Measurements from ENCODE around the gene SPRR4.

The SPRR4 gene

DNA sequence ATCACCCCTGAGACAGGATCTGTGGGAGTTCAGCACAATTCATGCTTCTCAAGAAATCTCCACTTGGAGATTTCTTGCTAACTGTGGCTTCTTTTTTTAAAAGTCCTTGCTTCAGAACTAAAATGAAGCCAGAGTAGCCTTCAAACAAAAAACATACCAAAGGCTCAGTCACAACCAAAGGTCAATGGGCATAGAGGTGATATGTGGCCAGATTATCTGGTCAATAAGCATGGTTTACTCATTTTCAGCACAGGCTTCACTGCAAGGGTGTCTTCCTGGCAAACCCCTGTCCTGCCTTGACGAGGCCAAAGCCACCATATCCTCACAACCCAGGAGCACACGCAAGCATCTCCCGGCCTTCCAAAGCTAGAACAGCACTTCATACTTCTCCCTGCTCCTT lies 11.2 kb upstream of the SPRR4 start:
- no peaks in the 10 kb centered on the region for H3K4me1 Mint-ChIP-seq (ENCODE audit: low read depth)

DNA sequence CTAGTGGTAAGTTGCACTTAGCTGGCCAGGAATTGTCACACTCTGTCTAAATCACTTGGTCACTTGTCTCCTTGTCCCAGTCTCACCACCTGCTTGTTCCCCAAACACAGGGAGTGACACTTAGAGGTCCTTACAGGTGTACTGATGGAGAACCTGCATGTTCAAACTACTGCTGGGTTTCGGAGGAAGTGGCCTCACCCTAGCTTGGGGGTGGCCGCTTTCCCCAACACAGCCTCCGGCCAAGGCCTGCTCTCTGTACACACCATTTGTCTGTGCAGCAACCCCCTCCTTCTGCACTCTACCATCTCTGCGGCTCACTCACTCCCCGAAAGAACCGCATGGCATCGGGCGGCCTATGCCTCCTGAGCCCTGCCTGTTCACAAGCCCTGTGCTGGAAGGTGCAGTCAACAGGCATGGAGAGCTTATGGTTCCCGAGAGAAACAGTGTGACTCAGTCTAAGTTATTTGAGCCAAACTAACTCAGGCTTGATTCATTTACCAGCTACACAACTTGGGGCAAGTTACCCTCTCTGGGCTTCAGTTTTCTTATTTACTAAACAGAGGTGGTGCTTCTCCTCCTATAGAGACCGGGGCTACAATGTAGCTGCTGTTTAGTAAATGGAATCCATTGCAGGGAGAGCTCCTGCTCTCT lies 10.5 kb upstream of the SPRR4 start:
- Mint-ChIP-seq H3K27ac (no peak overlapping the region), H3K9me3 (no peaks in the 10 kb centered on the region), H3K4me3 (no peak overlapping the region), H3K4me1 (ENCODE audit: low read depth) (no peaks in the 10 kb centered on the region), H3K27me3 (peaks cover 10% of the 10 kb centered on the region), H3K36me3 (ENCODE audit: low read depth) (no peaks in the 10 kb centered on the region)
- no peak for DNase-seq

More for the DNA sequence above, 11.2 kb upstream of the SPRR4 start:
- Mint-ChIP-seq H3K27ac (no peak overlapping the region), H3K4me3 (no peak overlapping the region), H3K36me3 (ENCODE audit: low read depth) (no peaks in the 10 kb centered on the region), H3K27me3 (peaks cover 7% of the 10 kb centered on the region), H3K9me3 (no peaks in the 10 kb centered on the region)
- no peak for DNase-seq

DNA sequence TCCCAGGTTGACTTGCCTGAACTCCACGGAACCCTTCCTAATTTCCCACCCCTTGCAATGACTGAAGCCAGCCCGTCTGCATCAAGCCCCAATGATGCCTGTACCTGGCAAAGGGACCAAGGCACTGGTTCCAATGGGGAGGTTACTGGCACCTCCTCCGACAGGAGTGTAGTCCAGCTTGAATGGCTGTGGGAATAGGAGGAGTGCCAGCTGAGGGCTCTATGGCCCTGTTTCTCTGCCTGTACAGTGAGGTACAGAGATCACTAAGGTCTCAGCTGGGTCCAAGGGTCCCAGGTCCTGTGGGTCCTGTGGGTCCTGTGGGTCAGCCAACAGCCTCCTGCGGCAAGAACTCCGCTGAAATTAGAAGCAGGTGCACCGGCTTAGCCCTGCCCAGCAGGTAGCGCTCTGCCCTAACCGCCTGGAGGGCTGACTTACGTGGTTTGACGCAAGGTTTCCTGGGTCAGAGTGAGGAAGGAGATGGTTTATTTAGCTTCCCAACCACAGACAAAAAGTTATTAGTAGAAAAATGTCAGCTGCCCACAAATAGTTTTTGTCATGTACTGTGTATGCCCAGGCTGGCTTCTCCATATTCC lies 9.9 kb upstream of the SPRR4 start:
- H3K27me3 Mint-ChIP-seq: peaks cover 16% of the 10 kb centered on the region
- no peak for DNase-seq
- H3K4me3 Mint-ChIP-seq: no peak overlapping the region
- H3K9me3 Mint-ChIP-seq: no peaks in the 10 kb centered on the region
- no peak overlapping the region for H3K27ac Mint-ChIP-seq
- H3K4me1 Mint-ChIP-seq (ENCODE audit: low read depth): no peaks in the 10 kb centered on the region
- no peaks in the 10 kb centered on the region for H3K36me3 Mint-ChIP-seq (ENCODE audit: low read depth)

DNA sequence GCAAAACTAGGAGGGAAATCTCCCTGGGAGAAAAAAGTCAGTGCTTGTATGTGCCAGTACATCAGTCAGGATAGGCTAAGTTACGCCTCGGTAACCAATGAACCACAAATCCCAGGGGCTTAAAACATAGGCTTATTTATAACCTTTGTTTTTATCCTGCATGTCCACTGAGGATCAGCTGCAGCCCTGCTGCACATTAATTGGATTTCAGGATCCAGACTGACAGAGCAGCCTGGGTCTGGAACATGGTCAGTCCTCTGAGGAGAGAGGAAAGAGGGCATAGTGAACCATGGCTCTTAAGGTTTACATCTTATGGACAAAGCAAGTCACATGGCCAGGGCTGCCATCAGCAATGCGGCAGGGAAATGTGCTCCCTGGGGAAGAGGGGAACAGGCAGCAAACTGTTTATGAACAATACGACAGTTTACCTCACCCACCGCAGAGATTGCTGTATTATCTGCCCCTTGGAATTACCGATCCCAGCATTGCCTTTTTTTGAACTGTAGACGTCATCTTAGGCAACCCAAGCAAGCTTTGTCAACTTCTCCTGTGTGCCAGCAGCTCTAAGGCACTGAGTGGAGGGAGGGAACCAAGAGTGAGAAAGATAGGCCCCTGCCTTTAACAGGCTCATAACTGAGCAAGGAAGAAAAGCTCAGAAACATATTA lies 9.1 kb upstream of the SPRR4 start:
- DNase-seq: no peak
- H3K27me3 Mint-ChIP-seq: peaks cover 23% of the 10 kb centered on the region
- no peak overlapping the region for H3K27ac Mint-ChIP-seq
- H3K4me1 Mint-ChIP-seq (ENCODE audit: low read depth): no peaks in the 10 kb centered on the region
- H3K4me3 Mint-ChIP-seq: no peak overlapping the region
- H3K9me3 Mint-ChIP-seq: no peaks in the 10 kb centered on the region
- no peaks in the 10 kb centered on the region for H3K36me3 Mint-ChIP-seq (ENCODE audit: low read depth)

DNA sequence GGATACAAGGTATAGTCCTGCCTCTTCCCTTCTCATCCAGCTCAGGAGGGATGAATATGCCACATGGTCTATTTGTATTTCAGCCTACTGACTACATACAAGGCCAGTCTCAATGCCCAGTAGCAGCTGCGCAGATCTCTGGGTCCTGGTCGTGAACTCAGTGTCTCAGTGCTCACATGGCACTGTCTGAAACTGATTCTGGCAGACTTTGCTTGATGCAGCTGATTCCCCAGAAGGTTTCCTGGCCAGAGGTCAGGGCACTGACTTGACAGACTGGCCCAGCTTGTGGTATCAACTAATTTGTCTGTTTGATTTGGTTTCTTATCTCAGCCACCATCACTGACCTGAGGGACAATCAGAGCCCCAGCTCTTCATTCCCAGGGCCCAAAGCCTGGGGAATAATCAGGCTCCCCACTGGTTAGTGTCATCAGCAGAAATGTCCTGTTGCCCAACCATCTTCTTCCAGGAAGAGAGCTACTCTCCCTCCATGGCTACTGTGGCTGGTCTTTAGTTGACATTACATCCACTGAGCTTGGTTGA lies 7.5 kb upstream of the SPRR4 start:
- Mint-ChIP-seq H3K4me3 (no peak overlapping the region), H3K36me3 (ENCODE audit: low read depth) (no peaks in the 10 kb centered on the region)

DNA sequence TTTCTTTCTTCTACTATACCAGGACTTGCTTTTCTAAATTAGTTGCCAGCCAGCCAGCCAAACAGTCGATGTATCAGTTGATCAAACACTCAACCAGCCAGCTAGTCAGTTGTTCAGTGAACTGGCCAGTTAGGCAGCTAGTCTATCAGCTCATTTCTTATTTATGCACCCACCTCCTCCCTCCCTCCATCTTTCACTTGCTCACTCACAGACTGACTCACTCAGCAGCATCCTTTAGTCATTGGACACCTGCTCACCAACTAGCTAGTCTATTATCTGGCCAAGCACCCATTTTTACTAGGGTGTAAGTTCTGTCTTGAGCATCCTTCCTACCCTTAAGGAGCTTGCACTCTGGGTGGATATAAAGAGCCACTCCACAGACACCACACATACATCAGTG lies 5.9 kb upstream of the SPRR4 start:
- Mint-ChIP-seq H3K4me1 (ENCODE audit: low read depth) (no peaks in the 10 kb centered on the region), H3K36me3 (ENCODE audit: low read depth) (no peaks in the 10 kb centered on the region), H3K27ac (no peak overlapping the region), H3K4me3 (no peak overlapping the region), H3K9me3 (no peaks in the 10 kb centered on the region), H3K27me3 (peaks cover 30% of the 10 kb centered on the region)
- DNase-seq: no peak

More for the DNA sequence above, 7.5 kb upstream of the SPRR4 start:
- H3K27ac Mint-ChIP-seq: no peak overlapping the region
- H3K4me1 Mint-ChIP-seq (ENCODE audit: low read depth): no peaks in the 10 kb centered on the region
- H3K9me3 Mint-ChIP-seq: no peaks in the 10 kb centered on the region
- H3K27me3 Mint-ChIP-seq: peaks cover 30% of the 10 kb centered on the region
- no peak for DNase-seq

DNA sequence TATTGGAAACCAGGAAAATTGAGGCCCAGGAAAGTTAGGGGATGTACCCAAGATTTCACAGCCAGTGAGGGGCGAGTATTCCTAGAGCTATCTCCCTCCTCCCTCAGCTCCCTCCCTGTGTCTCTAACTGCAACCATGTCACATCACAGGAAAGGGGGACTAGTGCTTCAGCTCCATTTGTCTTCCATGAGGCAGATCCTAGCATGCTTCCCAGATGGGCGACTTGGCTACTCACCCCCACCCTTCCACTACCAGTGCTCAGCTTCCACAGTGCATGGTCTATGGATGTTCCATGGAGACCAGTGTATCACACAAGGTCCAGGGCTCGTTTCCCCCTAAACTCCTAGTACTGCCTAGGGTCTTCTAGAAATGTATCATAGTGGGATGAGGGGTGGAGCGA lies 4.6 kb upstream of the SPRR4 start:
- no peak for DNase-seq
- Mint-ChIP-seq H3K4me1 (ENCODE audit: low read depth) (no peaks in the 10 kb centered on the region), H3K27me3 (peaks cover 26% of the 10 kb centered on the region), H3K9me3 (no peaks in the 10 kb centered on the region), H3K27ac (no peak overlapping the region), H3K4me3 (no peak overlapping the region), H3K36me3 (ENCODE audit: low read depth) (no peaks in the 10 kb centered on the region)

DNA sequence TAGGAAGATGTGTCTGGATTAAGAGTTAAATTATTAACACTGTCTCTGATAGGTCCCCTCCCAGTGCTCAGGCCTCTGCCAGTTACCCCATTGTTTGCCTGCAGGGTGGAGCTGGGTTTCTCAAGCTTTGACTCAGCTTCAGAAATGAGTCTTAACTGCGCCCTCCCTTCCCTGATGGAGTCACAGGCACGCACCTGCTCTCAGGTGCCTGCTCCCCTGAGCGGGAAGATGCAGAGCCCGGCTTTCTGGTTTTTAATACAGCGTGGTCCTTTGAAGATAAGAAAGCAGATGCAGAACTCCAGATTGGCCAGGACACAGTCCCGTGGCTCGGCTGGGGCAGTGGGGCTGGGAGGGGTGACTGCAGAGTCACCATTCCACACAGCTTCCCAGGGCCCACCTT lies 3.2 kb upstream of the SPRR4 start:
- no peaks in the 10 kb centered on the region for H3K36me3 Mint-ChIP-seq (ENCODE audit: low read depth)
- no peaks in the 10 kb centered on the region for H3K4me1 Mint-ChIP-seq (ENCODE audit: low read depth)
- no peak overlapping the region for H3K4me3 Mint-ChIP-seq
- peaks cover 31% of the 10 kb centered on the region for H3K27me3 Mint-ChIP-seq
- H3K9me3 Mint-ChIP-seq: no peaks in the 10 kb centered on the region
- no peak for DNase-seq
- H3K27ac Mint-ChIP-seq: no peak overlapping the region

DNA sequence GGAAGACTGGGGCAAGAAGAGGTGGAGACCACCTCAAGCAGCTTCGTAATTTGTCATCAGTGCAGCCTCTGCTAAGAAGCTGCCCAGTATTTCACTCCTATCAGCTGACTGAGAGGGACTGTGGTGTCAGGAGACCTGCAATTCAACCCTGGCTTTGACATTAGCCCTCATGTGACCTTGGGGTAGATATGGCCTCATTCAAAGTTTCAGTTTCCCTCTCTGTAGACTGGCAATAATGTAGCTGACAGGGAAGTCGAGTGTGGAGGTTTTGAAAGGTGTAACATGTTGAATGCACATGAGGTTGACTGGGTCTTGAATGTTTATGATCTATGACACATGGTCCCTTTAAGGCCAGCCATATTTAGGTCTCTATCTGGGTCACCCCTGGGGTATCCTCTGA lies 2.2 kb upstream of the SPRR4 start:
- H3K36me3 Mint-ChIP-seq (ENCODE audit: low read depth): no peaks in the 10 kb centered on the region
- H3K4me3 Mint-ChIP-seq: no peak overlapping the region
- H3K4me1 Mint-ChIP-seq (ENCODE audit: low read depth): no peaks in the 10 kb centered on the region
- H3K9me3 Mint-ChIP-seq: no peaks in the 10 kb centered on the region
- H3K27me3 Mint-ChIP-seq: peaks cover 39% of the 10 kb centered on the region
- H3K27ac Mint-ChIP-seq: no peak overlapping the region
- DNase-seq: no peak

DNA sequence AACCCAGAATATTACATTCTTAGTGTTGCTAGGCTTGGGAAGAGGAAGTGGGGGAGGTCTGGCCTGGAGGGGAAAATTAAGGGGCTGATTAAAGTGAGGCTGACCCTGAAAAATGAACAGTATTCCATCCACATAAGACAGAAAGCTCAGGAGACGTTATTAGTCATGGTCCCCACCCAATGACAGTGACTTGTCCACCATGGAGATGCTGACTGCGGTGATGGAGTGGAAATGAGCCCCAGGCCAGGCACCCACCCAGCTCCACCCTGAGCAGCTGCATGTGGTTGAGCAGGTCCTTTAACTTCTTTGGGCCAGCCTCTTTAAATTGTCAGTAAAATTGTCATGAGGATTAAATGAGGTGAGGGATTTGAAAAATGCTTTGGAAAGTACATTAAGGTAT lies 1.4 kb upstream of the SPRR4 start:
- H3K4me1 Mint-ChIP-seq (ENCODE audit: low read depth): no peaks in the 10 kb centered on the region
- no peaks in the 10 kb centered on the region for H3K36me3 Mint-ChIP-seq (ENCODE audit: low read depth)
- H3K27me3 Mint-ChIP-seq: peaks cover 46% of the 10 kb centered on the region
- DNase-seq: no peak
- no peak overlapping the region for H3K27ac Mint-ChIP-seq
- H3K4me3 Mint-ChIP-seq: no peak overlapping the region
- no peaks in the 10 kb centered on the region for H3K9me3 Mint-ChIP-seq

DNA sequence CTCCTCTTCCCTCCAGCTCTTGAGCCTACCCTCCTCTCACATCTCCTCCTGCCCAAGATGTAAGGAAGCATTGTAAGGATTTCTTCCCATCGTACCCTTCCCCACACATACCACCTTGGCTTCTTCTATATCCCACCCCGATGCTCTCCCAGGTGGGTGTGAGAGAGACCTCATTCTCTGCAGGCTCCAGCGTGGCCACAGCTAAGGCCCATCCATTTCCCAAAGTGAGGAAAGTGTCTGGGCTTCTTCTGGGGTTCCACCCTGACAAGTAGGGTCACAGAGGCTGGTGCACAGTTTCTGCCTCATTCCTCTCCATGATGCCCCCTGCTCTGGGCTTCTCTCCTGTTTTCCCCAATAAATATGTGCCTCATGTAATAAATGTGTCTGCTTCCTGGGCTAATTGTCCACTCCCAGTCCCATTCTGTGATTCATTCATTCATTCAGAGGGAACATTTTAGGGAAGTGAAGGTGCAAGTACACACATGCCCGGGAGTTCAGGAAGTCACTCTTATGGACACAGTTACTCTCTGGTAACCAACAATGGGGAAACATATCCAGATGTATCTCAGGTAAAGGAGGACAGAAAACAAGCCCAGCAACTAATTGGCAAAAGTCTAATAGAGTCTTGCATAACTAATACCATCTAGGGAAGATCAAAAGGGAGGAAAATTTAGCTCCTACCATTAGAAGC lies 1.9 kb downstream of the SPRR4 start:
- Mint-ChIP-seq H3K4me1 (ENCODE audit: low read depth) (no peaks in the 10 kb centered on the region), H3K9me3 (no peaks in the 10 kb centered on the region), H3K4me3 (no peak overlapping the region), H3K27me3 (peaks cover 31% of the 10 kb centered on the region), H3K36me3 (ENCODE audit: low read depth) (no peaks in the 10 kb centered on the region), H3K27ac (no peak overlapping the region)
- no peak for DNase-seq

DNA sequence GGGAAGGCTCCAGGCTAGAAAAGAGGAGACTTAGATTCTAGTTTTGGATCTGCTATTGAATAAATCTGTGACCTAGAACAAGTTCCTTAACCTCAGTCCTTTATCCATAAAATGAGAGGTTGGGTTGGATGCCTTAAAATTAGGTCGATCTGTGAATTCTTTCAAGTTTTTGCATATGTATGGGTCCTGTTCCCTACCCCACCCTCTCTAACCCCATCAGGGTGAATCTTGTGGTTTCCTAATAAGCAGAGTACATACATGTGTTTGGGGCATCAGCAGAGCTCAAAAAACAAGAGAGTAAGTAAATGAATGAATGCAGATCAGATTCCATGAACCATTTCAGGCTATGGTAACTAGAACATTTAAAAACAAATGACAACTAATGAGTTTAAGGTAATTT lies 6.2 kb downstream of the SPRR4 start:
- DNase-seq: no peak

DNA sequence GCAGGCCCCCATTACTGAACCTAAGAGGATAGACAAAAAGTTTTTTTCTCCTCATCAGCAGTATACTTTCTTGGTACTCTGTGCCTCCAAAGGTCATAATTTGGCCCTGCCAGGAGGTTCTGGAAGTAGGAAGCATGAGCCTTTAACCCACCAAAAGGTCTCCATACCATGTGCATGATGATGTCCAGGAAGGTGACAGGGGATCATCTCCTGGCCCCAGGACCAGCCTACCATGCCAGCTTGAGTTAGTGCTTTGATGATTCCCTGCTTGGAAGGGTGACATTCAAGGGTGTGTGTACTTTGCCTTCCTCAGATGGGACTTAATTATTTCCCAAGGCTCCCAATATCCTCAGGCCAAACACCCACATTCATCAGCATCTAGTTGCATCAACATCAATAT lies 7.2 kb downstream of the SPRR4 start:
- Mint-ChIP-seq H3K36me3 (ENCODE audit: low read depth) (no peaks in the 10 kb centered on the region), H3K4me1 (ENCODE audit: low read depth) (no peaks in the 10 kb centered on the region), H3K27ac (no peak overlapping the region), H3K4me3 (no peak overlapping the region), H3K27me3 (peaks cover 58% of the 10 kb centered on the region), H3K9me3 (no peaks in the 10 kb centered on the region)
- no peak for DNase-seq

More for the DNA sequence above, 6.2 kb downstream of the SPRR4 start:
- no peak overlapping the region for H3K27ac Mint-ChIP-seq
- no peaks in the 10 kb centered on the region for H3K36me3 Mint-ChIP-seq (ENCODE audit: low read depth)
- H3K27me3 Mint-ChIP-seq: peaks cover 58% of the 10 kb centered on the region
- H3K4me3 Mint-ChIP-seq: no peak overlapping the region
- H3K4me1 Mint-ChIP-seq (ENCODE audit: low read depth): no peaks in the 10 kb centered on the region
- no peaks in the 10 kb centered on the region for H3K9me3 Mint-ChIP-seq

DNA sequence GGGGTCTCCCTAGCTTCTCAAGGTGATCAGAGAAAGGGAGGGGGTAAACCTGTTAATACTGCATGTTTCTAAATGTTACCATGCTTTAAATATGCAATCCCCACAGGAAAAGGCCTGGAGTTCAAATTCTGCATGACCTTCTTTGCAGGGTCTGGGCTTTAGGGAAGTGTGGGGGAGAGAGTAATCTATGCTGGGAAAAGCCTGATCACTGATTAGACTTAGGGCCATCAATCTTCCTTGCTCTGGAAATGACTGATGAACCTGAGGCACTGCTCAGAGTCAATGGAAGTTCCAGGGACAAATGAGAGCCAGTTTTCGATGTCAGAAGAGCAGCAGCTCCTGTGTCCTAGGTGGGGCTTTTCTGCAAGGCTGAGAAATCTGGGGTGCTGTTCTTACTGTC lies 10.2 kb downstream of the SPRR4 start:
- H3K9me3 Mint-ChIP-seq: no peaks in the 10 kb centered on the region
- no peaks in the 10 kb centered on the region for H3K4me1 Mint-ChIP-seq (ENCODE audit: low read depth)
- peaks cover 69% of the 10 kb centered on the region for H3K27me3 Mint-ChIP-seq
- H3K36me3 Mint-ChIP-seq (ENCODE audit: low read depth): no peaks in the 10 kb centered on the region
- H3K27ac Mint-ChIP-seq: no peak overlapping the region
- no peak overlapping the region for H3K4me3 Mint-ChIP-seq
- no peak for DNase-seq
